Memory B cell (primary cell): ENCODE measurements around the gene FERD3L.

Experiments
- ATAC-seq: fragments of 150-1000 bp; cut with Tn5 transposase; 2 replicates; pipeline ENCODE4 v1.10.0; 2021; ENCODE audit warnings: low read depth, mild to moderate bottlenecking, moderate library complexity
- DNase-seq, 2 donors: peaks; one replicate each; pipeline ENCODE4 v3.0.0; 2022; ENCODE audit warnings: low spot score in 2 of 2
- H3K27ac Mint-ChIP-seq: one replicate; pipeline ENCODE4 v1.8.0; 2022; ENCODE audit warnings: mild to moderate bottlenecking, moderate library complexity, mixed read lengths
- H3K27me3 Mint-ChIP-seq: one replicate; pipeline ENCODE4 v1.8.0; 2022; ENCODE audit warnings: mixed read lengths
- H3K36me3 Mint-ChIP-seq: one replicate; pipeline ENCODE4 v1.8.0; 2022; ENCODE audit warnings: mild to moderate bottlenecking, mixed read lengths
- H3K4me1 Mint-ChIP-seq: one replicate; pipeline ENCODE4 v1.8.0; 2022; ENCODE audit warnings: mixed read lengths
- H3K4me3 Mint-ChIP-seq: one replicate; pipeline ENCODE4 v1.8.0; 2022; ENCODE audit warnings: mild to moderate bottlenecking, moderate library complexity, mixed read lengths
- H3K9me3 Mint-ChIP-seq: one replicate; pipeline ENCODE4 v1.8.0; 2022; ENCODE audit warnings: mixed read lengths

The FERD3L gene

DNA sequence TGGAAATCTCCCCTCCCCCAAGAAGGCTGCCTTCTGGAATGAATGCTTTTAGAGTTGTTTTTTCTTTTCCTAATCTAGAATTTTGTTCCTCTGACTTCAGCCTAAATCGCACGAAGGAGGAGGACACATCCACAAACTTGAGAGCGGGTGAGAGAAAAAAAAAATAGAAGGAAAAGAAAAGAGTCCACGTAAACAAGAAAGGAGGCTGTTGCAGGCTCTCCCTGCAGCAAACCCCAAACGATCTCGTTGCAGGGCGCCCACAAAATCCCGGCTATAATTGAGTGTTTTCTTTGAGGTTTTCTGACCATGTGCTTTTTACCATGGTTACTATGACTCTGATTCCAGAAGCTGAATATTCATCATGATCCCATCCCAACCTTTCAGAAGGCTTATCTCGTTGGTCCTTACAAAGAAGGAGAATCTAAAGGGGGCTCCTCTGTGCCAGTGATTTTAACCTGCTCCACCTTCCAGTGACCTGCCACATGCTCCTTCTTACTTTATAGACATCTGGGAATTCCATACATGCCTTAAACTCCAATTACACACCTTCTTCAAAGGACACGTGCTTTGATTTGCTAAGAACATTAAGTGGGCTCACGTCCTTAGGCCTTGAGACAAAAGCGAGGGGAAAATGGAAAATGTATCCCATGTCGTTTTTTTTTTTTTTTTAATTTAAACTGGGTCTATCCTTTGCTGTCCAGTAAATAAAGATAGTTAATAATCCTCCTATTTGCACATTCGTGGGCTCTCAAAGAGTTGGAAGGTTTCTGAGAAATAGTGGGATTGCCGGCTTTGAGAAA, 33.5 kb downstream of the FERD3L start:
- H3K36me3 Mint-ChIP-seq = peaks cover 1% of the 10 kb centered on the region
- H3K4me1 Mint-ChIP-seq = peaks cover 14% of the 10 kb centered on the region
- H3K27me3 Mint-ChIP-seq = peaks cover 35% of the 10 kb centered on the region
- H3K27ac Mint-ChIP-seq = no peak overlapping the region
- ATAC-seq = no peak
- DNase-seq = no peak
- H3K9me3 Mint-ChIP-seq = peaks cover 3% of the 10 kb centered on the region
- no peak overlapping the region for H3K4me3 Mint-ChIP-seq

DNA sequence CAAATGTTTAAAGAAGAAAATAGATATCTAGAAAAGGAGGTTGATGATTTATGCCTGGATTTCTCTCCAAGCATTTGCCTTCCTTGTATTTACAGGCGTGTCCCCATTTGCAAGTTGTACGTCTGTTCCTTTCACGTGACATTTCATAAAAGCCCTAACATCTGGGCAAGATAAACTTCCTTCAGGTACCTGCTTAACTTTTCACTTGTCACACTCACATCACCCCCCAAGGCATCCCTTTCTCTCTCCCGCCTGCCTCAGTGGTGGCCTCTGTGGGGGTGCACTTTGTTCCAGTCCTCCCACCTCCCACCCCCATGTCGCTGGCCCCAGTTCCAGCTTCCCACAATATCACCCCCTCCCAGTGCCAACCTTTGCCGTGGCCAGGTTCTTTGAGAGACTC, 34.4 kb downstream of the FERD3L start:
- H3K27me3 Mint-ChIP-seq = peaks cover 33% of the 10 kb centered on the region
- DNase-seq (no peak), ATAC-seq (no peak)
- H3K4me3 Mint-ChIP-seq = no peak overlapping the region
- peaks cover 1% of the 10 kb centered on the region for H3K36me3 Mint-ChIP-seq
- H3K4me1 Mint-ChIP-seq = peaks cover 7% of the 10 kb centered on the region
- no peak overlapping the region for H3K27ac Mint-ChIP-seq
- peaks cover 3% of the 10 kb centered on the region for H3K9me3 Mint-ChIP-seq

DNA sequence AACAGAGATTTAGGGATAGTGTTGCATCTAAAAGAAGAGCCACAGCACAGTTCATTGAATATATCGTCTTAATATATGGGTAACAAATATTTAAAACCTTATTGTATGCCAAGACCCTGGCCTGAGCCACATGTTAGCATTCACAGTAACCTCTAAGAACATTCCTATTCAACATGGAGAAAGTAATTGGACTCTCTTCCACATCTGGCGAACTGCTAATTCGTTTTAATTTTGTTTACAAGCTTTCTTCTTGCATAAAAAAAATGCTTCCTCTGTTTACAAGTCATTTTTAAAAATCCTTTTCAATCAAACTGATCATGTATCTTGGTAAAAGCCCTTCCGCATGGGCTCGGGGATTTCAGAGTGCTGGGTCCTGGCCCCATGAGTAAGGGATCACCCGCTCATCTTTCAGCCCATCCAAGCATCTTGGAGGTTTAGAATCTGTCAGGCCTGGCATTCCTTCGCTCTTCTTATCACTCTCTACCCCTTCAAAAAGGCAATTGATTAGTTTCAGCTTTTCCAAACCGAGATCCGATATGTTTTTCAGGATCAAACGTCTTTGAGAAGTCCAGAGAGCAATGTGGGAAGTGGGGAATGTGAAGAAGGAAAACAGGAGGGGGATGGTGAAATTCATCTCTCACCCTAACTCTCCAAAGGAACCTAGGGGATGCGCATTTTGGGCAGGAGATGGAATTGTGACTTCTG, 35.0 kb downstream of the FERD3L start:
- Mint-ChIP-seq H3K27ac (no peak overlapping the region), H3K27me3 (peaks cover 33% of the 10 kb centered on the region), H3K4me1 (peaks cover 7% of the 10 kb centered on the region), H3K9me3 (peaks cover 3% of the 10 kb centered on the region), H3K36me3 (peaks cover 1% of the 10 kb centered on the region), H3K4me3 (no peak overlapping the region)
- DNase-seq (no peak), ATAC-seq (no peak)

DNA sequence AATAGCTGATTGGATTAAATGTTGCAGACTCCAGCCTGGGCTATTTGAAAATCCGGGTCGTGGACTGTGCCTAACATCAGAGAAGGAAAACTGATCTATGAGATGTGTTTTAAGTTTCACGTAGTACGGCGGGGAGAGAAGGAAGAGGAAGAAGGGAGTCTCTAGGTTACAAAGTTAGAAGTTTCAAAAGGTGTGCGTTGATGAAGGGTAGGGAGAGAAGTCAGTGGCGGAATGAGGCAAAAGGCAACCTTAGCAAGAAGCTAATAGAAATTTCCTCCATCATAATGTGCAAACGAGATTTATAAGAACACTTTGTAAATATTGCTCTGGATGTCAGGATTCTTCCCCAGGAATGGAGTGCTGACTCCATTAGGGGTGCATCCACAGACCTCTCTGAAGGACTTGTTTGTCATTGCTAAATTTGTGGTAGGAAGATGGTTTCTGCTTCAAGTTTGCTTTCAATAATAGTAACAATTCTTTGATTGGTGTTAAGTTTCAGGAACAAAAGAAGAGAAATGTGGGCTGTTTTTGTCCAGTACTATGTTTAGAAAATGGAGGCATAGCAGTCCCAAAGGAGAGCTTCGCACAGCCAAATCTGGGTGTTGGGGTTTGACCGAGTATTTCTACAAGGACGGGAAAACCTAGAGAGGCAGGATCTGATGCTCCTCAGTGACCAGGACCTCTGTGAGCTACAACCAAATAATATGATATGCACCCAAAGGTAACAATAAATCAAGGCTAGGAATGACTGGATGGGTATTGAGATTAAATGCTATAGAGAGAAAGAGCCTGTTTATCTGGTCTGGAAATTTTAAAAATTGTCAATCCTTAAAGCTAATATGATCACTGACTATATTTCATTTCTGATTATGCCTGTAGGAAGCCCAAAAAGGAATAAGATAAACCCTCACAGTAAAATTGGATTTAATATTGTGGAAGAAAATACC, 35.9 kb downstream of the FERD3L start:
- no peak overlapping the region for H3K4me3 Mint-ChIP-seq
- no peak for DNase-seq
- ATAC-seq = no peak
- peaks cover 1% of the 10 kb centered on the region for H3K36me3 Mint-ChIP-seq
- peaks cover 3% of the 10 kb centered on the region for H3K9me3 Mint-ChIP-seq
- peaks cover 9% of the 10 kb centered on the region for H3K4me1 Mint-ChIP-seq
- no peak overlapping the region for H3K27ac Mint-ChIP-seq
- peaks cover 35% of the 10 kb centered on the region for H3K27me3 Mint-ChIP-seq

DNA sequence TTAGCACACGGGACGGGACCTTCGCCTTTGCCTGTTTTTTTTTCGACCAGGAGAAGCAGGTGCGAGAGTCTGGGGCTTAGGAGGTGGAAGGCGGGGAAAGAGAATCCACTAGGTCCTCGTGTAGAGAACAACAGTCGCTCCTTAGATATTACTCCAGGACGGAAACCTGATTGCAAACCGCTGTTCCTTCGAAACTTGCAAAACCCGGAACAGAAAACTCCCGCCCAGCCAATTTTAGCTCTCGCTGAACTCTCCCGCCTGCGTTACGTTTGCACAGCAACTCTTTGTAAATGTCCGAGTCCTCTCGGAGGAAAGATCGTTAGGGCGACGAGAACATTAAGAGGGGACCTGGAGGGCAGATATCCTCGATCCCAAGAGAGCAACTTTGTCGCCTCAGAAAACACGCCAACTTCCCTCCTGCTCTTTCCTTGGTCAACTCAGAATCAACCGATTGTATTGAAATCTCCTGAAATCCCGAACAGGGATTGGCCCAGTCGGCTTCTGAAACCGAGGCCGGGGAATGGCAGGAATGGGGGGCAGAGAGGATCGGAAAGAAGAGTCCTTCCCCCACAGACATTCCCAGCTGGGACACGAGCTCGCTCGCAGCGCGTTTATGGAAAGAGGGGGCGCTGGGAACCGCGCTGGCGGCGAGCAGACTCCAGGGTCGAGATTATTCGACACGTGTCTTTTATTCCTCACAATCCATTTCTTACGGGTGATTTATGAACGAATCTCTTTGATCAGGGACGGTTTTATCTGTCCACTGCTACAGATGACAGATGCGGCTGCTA, 37.7 kb downstream of the FERD3L start:
- H3K4me1 Mint-ChIP-seq = peaks cover 9% of the 10 kb centered on the region
- DNase-seq = no peak

DNA sequence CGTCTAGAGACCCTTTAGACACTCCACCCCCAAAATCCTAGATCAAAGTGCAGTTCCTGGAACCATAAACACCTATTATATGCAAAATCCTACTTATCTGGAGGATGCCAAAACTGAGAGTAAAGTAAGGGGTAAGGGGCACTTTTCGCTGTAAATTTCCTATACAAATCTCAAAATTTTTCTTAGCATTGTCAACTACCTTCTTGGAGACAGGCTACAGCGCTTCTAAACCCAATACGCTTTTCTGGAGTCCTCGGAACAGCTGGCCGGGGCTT, 38.2 kb downstream of the FERD3L start:
- ATAC-seq = no peak
- no peak for DNase-seq
- Mint-ChIP-seq H3K4me3 (no peak overlapping the region), H3K27ac (no peak overlapping the region), H3K4me1 (peaks cover 9% of the 10 kb centered on the region), H3K36me3 (peaks cover 3% of the 10 kb centered on the region), H3K9me3 (peaks cover 2% of the 10 kb centered on the region), H3K27me3 (peaks cover 36% of the 10 kb centered on the region)

More for the DNA sequence above, 37.7 kb downstream of the FERD3L start:
- Mint-ChIP-seq H3K4me3 (peak overlapping the region; percentile 50), H3K27ac (no peak overlapping the region), H3K9me3 (peaks cover 2% of the 10 kb centered on the region), H3K27me3 (peaks cover 36% of the 10 kb centered on the region), H3K36me3 (peaks cover 3% of the 10 kb centered on the region)
- no peak for ATAC-seq

DNA sequence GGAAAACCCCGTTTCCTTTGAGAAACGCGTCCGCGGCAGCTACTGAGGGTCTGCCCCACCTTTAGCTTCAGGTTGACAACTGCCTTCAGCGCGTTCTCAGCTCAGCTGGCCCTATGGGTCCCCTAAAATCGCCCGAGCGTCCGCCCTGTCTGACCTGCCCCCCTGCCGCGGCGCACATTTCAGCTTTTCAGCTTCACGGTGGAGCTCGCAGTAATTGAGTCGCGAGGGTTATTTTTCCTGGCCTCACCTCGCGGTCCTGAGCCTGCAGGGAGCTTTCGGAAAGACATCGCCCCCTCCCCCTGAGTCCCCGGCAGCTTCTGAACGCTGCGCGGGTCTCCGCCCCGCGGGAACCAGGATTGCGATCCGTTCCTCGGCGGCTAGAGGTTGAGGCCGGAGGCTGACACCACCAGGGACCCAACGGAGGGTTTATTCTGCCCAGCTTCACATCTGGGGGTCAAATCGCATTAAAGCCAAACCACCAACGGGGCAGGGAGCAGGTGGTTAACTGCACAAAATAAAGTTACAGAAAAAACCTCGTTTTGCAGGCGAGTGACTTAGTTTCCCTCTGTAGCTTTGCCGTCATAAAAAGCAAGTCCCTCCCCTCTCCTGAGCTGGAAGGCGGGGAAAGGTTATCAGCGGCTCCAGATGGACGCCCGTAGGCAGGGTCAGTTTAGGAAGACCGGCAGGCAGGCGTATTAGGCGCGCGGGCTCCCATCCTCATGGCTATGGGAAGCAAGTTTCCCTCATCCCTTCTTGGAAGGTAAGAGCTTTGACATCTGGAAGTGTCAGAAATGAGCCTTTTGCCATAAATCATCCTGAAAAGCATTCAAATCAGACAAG, 38.8 kb downstream of the FERD3L start:
- Mint-ChIP-seq H3K4me1 (peaks cover 6% of the 10 kb centered on the region), H3K9me3 (peaks cover 2% of the 10 kb centered on the region), H3K27me3 (peaks cover 33% of the 10 kb centered on the region), H3K4me3 (peak overlapping the region; percentile 21), H3K36me3 (peaks cover 2% of the 10 kb centered on the region), H3K27ac (no peak overlapping the region)
- no peak for DNase-seq
- no peak for ATAC-seq

DNA sequence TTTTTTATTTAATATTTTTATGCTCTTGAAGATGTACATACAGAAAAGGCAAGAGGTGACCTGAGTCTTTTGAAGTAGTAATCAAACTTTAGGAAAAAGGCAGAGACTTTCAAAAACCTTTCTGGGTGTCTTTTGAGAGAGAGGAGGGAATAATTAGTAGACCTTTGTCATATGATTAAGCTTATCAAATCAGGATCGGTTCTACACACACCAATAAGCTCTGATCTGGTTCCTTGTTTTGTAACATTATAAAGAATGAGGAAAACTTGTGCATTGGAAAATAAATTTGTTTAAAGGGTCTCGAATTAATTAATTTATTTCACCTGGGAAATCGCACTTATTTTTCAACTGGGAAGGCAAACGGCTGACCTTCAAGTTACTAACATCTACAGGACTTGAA, 39.7 kb downstream of the FERD3L start:
- no peak for ATAC-seq
- DNase-seq = no peak
- Mint-ChIP-seq H3K4me3 (no peak overlapping the region), H3K9me3 (peaks cover 2% of the 10 kb centered on the region), H3K27me3 (peaks cover 30% of the 10 kb centered on the region), H3K4me1 (peaks cover 6% of the 10 kb centered on the region), H3K27ac (no peak overlapping the region), H3K36me3 (peaks cover 2% of the 10 kb centered on the region)

DNA sequence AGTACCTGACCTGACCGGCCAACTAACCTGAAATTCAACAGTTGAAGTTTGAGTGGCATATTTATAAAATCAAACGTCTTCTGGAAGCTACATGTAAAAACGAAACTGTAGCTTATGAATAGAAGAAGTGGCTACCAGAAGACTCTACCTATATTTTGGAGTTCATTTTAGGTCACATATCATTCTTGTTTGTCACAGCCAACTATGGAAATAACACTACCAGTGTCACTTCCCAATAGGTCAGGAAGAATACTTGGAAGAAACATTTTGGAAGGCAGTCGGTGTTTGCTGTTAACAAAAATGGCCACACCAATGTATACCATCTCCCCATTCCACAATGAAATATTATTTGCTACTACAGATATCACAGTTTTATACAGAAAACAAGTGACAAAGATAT, 40.4 kb downstream of the FERD3L start:
- H3K4me3 Mint-ChIP-seq = no peak overlapping the region
- peaks cover 2% of the 10 kb centered on the region for H3K36me3 Mint-ChIP-seq
- H3K9me3 Mint-ChIP-seq = peaks cover 2% of the 10 kb centered on the region
- H3K4me1 Mint-ChIP-seq = peaks cover 6% of the 10 kb centered on the region
- peaks cover 28% of the 10 kb centered on the region for H3K27me3 Mint-ChIP-seq
- DNase-seq (no peak), ATAC-seq (no peak)
- no peak overlapping the region for H3K27ac Mint-ChIP-seq

DNA sequence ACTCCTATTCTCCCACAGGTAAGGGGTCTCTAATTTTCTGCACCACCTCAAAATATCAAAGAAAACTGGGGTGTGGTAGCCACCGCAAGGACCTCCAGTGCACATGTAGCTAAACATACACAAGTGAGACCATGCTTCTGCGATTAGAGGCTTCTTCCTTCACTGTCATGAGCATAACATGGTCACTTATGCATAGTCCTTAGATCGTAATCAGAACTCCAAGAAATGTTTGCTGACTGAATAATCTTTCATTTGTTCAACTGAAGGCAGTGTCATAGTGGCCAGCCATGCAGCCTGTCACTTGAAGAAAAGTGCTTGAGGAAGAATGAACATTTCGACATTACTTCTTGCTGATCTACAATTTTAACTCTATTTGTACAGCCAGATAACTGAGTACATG, 42.3 kb downstream of the FERD3L start:
- DNase-seq (no peak), ATAC-seq (no peak)
- Mint-ChIP-seq H3K4me1 (peaks cover 6% of the 10 kb centered on the region), H3K4me3 (no peak overlapping the region), H3K36me3 (peaks cover 2% of the 10 kb centered on the region), H3K27ac (no peak overlapping the region), H3K9me3 (no peaks in the 10 kb centered on the region), H3K27me3 (peaks cover 21% of the 10 kb centered on the region)

DNA sequence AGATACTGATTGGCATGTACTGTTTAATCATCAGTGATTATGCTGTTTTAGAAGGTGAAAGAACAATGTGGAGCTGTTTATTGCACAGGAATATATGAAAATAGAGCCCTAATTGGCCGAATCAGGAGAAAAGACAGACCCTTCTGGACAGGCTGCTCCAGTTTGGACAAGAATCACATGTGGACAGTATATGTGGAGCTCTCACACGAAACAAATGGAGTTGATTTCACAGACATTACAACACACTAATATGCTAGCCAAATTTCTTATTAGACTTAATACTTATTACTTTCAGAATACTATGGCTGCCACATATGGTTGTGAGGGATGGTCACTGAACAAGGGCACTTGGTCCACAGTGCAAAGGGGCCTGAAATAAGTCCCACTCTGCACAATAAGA, 43.3 kb downstream of the FERD3L start:
- Mint-ChIP-seq H3K36me3 (peaks cover 2% of the 10 kb centered on the region), H3K27me3 (peaks cover 17% of the 10 kb centered on the region), H3K4me1 (peaks cover 2% of the 10 kb centered on the region), H3K4me3 (no peak overlapping the region), H3K9me3 (no peaks in the 10 kb centered on the region), H3K27ac (no peak overlapping the region)
- no peak for ATAC-seq
- DNase-seq = no peak

DNA sequence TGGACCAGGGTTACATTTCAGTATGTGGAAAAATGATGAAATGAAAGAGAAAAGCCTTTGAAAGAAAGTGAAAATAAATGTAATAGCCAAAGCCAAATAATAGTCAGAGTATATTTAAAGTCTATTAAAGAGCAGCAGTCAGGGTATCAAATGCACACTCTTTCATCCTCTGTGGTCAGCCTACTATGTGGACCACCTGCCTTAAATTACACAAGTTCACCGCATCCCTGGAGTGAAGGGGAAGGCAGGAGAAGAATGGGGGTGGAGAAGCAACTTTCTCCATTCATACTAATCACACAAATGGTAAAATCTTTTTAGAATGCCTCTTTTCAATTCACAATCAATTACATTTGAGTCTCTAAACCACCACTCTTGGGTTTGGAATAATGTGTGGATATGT, 43.7 kb downstream of the FERD3L start:
- H3K27me3 Mint-ChIP-seq = peaks cover 17% of the 10 kb centered on the region
- H3K4me3 Mint-ChIP-seq = no peak overlapping the region
- DNase-seq (no peak), ATAC-seq (no peak)
- no peak overlapping the region for H3K27ac Mint-ChIP-seq
- no peaks in the 10 kb centered on the region for H3K9me3 Mint-ChIP-seq
- peaks cover 2% of the 10 kb centered on the region for H3K36me3 Mint-ChIP-seq
- peaks cover 2% of the 10 kb centered on the region for H3K4me1 Mint-ChIP-seq

DNA sequence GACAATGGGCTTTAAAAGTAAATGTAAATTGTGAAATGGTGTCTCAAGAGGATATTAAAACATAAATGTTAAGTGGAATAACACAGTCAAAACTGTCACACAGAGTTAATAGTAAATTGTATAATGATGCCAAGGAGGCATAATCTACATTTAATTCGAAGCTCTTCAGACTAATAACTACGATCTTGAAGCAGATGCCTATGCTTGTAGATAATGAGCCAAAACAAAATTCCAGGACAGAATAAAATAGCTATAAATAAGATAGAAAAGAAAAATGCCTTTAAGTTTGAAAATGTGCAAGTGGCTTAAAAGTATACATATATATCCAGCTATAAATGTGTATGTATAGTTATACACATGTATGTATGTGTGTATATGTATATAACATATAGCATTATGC, 45.3 kb downstream of the FERD3L start:
- ATAC-seq (no peak), DNase-seq (no peak)
- Mint-ChIP-seq H3K9me3 (no peaks in the 10 kb centered on the region), H3K4me3 (no peak overlapping the region), H3K27me3 (peaks cover 16% of the 10 kb centered on the region), H3K27ac (no peak overlapping the region), H3K4me1 (peaks cover 2% of the 10 kb centered on the region), H3K36me3 (peaks cover 2% of the 10 kb centered on the region)
